HG02642 (cell line): ENCODE measurements around the gene RBP3.

Experiments used
- ATAC-seq: cut with Tn5 transposase; IDR thresholded peaks from one replicate; pipeline ENCODE4 v1.9.1; 2021; ENCODE audit warnings: mild to moderate bottlenecking; ENCODE audit not compliant: unreplicated experiment, poor library complexity

RBP3 gene

DNA sequence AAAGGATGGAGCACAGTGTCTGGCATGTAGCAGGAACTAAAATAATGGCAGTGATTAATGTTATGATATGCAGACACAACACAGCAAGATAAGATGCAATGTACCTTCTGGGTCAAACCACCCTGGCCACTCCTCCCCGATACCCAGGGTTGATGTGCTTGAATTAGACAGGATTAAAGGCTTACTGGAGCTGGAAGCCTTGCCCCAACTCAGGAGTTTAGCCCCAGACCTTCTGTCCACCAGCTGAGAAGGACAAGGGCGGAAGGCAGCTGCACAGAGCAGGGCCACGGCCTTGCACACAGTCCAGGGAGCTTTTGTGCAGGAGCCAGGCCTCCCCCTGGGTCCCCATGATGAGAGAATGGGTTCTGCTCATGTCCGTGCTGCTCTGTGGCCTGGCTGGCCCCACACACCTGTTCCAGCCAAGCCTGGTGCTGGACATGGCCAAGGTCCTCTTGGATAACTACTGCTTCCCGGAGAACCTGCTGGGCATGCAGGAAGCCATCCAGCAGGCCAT lies at the start of gene RBP3:
Gene RBP3, plus strand, starts transcription at position 226 of the 514 bp plus-strand sequence. Its CDS starts 122 bp downstream, at position 348.
- ATAC-seq = no peak

DNA sequence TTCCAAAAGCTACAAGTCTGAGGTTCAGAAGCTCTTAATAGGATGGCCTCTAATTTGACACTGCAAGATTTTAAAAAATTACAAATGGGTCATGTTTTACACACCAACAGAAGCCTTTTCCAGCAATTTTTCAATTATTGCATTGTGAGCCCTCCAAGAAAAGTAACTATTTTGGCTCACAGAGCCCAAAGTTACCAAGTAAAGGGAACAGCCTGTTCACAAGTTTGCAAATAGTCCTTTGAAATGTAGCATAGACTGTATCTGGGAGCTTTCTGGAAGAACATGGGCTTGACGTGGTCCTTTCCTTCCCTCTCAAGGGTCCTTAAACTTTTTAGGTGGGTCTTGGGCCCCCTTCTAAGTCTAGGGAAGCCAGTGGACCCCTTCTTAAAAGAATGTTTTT lies 49.4 kb upstream of the RBP3 start:
- no peak for ATAC-seq

GRCh38 chr10:47299611-47300428 lies 48.3 kb upstream of the RBP3 start, which contains the start of gene GDF10:
GDF10 (plus strand) TSS chr10:47300197; CDS start chr10:47300652, 455 bp downstream.
- ATAC-seq = no peak

DNA sequence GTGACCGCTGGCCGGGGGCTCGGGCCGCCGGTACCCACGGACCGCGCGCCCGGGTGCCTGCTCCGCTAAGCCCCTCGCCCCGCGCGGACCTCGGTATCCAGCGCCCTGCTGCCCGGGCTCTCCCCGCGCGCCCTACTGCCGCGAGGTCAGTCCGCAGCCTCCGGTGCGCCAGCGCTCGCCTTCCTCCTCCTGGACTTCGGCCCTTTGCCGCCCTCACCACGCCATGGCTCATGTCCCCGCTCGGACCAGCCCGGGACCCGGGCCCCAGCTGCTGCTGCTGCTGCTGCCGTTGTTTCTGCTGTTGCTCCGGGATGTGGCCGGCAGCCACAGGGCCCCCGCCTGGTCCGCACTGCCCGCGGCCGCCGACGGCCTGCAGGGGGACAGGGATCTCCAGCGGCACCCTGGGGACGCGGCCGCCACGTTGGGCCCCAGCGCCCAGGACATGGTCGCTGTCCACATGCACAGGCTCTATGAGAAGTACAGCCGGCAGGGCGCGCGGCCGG lies 47.7 kb upstream of the RBP3 start:
- no peak for ATAC-seq

GRCh38 chr10:47301833-47302232 lies 46.3 kb upstream of the RBP3 start:
- no peak for ATAC-seq

GRCh38 chr10:47303105-47303504 lies 45.1 kb upstream of the RBP3 start:
- no peak for ATAC-seq

GRCh38 chr10:47303866-47304265 lies 44.3 kb upstream of the RBP3 start:
- ATAC-seq = no peak

- no peak for ATAC-seq
Measured at GRCh38 chr10:47305566-47305965, 42.6 kb upstream of the RBP3 start.

DNA sequence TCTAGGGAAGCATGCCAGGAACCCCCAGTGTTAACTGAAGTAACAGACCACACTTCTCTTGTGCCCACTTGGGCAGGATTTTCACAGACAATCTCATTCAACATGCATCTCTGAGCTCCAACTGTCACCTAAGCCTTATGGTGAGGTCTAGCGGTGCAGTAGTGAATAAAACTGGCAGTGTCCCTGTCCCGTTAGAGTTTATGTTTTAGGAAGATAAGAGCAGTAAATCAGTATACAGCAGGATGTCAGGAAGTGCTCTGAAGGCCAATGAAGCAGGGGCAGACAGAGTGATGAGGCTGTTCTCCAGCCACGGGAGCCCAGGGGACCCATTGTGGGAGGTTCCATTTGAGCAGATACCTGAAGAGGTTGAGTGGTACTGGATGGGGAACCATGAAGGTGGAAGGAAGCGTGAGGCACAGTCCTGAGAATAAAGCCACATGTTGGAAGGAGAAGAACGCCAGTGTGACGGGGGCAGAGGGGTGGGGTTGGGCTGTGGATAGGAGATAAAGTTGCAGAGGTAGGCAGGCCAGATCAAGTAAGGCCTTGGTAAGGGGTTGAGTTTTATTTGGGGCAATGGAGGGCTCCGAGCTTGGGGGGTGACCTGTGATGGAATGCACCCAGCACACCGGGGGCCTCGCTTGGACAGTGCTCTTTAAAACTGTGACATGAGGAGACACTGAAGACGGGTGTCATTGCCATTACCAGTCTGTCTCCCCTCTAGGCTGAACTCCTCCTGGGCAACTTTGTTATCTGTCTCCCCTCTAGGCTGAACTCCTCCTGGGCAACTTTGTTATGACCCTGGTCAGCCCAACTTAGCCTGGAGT lies 41.6 kb upstream of the RBP3 start:
- no peak for ATAC-seq

- no peak for ATAC-seq
Measured at GRCh38 chr10:47307381-47307780, 40.8 kb upstream of the RBP3 start.

GRCh38 chr10:47308775-47309174 lies 39.4 kb upstream of the RBP3 start:
- no peak for ATAC-seq

DNA sequence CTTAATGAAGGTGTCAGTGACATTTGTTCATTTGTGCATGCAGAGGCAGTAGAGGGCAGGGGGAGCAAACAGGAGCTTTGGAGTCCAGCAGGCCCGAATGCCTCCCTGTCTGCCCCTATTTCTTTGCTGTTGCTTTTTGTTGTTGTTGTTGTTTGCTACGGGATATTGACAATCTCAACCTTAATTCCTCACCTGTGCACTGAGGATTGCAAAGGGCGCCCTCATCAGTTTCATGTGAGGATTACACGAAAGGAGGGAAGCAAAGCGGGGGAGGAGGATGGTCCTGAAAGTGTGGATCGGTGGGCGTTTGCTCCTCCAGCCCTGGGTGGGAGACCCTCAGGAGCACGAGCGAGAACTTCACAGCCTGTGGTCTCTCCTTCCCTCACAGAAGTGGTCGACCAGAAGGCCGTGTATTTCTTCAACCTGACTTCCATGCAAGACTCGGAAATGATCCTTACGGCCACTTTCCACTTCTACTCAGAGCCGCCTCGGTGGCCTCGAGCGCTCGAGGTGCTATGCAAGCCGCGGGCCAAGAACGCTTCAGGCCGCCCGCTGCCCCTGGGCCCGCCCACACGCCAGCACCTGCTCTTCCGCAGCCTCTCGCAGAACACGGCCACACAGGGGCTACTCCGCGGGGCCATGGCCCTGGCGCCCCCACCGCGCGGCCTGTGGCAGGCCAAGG lies 38.6 kb upstream of the RBP3 start:
- ATAC-seq = no peak

DNA sequence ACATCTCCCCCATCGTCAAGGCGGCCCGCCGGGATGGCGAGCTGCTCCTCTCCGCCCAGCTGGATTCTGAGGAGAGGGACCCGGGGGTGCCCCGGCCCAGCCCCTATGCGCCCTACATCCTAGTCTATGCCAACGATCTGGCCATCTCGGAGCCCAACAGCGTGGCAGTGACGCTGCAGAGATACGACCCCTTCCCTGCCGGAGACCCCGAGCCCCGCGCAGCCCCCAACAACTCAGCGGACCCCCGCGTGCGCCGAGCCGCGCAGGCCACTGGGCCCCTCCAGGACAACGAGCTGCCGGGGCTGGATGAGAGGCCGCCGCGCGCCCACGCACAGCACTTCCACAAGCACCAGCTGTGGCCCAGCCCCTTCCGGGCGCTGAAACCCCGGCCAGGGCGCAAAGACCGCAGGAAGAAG lies 38.1 kb upstream of the RBP3 start:
- no peak for ATAC-seq

DNA sequence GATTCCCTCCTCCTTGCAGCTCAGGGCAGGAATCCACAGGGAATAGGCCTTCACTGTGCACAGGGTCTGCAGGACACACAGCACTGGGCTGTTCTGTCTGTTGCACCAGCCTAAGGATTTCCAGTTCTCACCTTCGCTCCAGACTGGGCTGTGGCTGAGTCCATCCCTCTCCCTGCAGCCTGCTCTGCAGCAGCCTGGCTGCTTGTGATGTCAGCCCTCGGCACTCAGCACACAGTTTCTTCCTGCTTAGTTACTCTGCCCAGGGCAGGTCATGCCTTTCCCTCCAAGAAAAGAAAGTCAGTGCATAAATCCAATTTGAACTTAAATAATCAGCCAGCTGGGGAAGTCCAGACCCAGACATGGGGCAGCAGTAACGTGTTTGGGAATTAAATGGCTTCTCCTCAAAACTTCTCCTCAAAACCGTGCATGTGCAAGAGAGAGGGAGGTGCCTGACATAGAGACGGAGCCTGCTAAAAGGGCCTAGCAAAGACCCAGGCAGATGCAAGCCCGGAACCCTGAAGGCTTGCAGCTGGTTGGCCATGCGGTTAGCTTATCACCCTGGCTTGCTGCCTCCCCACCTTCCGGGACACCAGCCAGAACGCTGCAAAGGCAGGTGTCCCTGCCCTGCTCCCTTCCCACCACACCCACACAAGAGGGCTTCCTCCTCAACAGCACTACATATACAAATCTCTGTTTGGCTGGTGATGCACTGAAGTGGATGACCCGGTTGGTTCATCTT lies 36.8 kb upstream of the RBP3 start:
- ATAC-seq = no peak

DNA sequence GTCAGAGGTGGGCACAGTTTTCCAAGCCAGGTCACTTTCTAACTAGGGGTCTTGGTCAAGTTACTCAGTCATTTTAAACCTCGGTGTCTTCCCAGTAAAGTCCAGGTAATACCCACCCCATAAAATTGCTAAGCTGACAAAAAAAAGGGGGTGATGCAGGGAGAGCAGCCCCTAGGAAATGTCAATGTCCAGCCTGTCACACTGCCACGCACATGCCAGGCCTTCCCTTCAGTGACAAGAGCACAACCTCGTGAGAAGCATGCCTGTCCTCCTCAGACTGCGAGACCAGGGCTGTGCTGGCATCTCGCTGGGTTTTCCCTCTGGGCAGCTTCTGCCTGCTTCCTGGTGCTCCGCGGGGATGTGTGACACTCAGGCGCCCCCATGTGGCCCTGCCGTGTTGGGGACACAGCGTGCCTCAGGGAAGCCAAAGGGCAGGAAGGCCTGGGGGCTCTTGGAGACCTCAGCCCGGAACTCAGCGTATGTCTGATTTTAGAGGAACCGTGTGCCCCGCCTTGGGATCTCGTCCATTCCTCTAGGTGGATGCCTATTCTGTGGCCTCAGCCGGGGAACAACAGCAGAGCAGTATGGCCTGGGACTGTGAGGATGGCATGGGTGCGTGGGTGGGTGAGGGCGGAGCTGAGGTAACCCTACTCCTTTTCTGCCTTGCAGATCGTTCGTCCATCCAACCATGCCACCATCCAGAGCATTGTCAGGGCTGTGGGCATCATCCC lies 36.1 kb upstream of the RBP3 start:
- peak; percentile 84 for ATAC-seq

DNA sequence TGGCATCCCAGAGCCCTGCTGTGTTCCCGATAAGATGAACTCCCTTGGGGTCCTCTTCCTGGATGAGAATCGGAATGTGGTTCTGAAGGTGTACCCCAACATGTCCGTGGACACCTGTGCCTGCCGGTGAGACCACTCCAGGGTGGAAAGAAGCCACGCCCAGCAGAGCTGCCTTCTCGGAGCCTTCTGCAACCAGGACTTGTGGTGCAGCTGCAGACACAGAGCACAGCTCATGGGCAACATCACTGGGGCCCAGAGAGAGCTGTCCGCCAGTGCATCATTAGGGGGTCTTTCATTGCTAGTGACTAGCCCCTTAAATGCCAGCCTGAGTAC lies 35.5 kb upstream of the RBP3 start:
- no peak for ATAC-seq

- no peak for ATAC-seq
Measured at GRCh38 chr10:47314416-47314970, 33.7 kb upstream of the RBP3 start.

GRCh38 chr10:47315421-47315820 lies 32.7 kb upstream of the RBP3 start:
- no peak for ATAC-seq

GRCh38 chr10:47316131-47316530 lies 32.0 kb upstream of the RBP3 start:
- ATAC-seq = no peak
